Activated CD4-positive, alpha-beta memory T cell treated with anti-CD3 and anti-CD28 coated beads for 36 hours (primary cell): Measurements from ENCODE around the gene USP47. TPM values are rescaled to one million over a fixed set of nuclear protein-coding genes. Genes with fewer than 3 reads are reported as not detected.
A peak's percentile ranks its signal among the peaks of the same experiment; 100 is the strongest.

Source experiments
- CTCF ChIA-PET: fragments of 350-600 bp; sonication (Branson Sonifier 250); formaldehyde crosslinking; loops from one replicate; lab custom pipeline; 2021; ENCODE audit warnings: antibody characterized with exemption, inconsistent platforms; lab: Charles Lee
- POLR2A ChIA-PET: fragments of 350-600 bp; sonication (Branson Sonifier 250); formaldehyde crosslinking; loops from one replicate; lab custom pipeline; 2021; ENCODE audit warnings: antibody characterized with exemption; lab: Charles Lee
- DNase-seq: peaks from one replicate; pipeline ENCODE4 v3.0.0-alpha.2; 2020
- H3K27ac Mint-ChIP-seq: one replicate; pipeline ENCODE4 v1.8.0; 2021; ENCODE audit warnings: mixed read lengths
- H3K27me3 Mint-ChIP-seq: one replicate; pipeline ENCODE4 v1.8.0; 2021; ENCODE audit warnings: mixed read lengths
- H3K36me3 Mint-ChIP-seq: one replicate; pipeline ENCODE4 v1.8.0; 2021; ENCODE audit warnings: mixed read lengths
- H3K4me1 Mint-ChIP-seq: one replicate; pipeline ENCODE4 v1.8.0; 2021; ENCODE audit warnings: low read depth, mixed read lengths
- H3K4me3 Mint-ChIP-seq: one replicate; pipeline ENCODE4 v1.8.0; 2021; ENCODE audit warnings: mild to moderate bottlenecking, mixed read lengths
- H3K9me3 Mint-ChIP-seq: one replicate; pipeline ENCODE4 v1.8.0; 2021; ENCODE audit warnings: mixed read lengths
- intact Hi-C: fragments of 100-400 bp; cut with micrococcal nuclease; formaldehyde crosslinking; loops from one replicate; pipeline ENCODE4 v1.15.1; 2023
- total RNA-seq, 2 experiments: library from RNA; stranded (reverse); gene quantifications; one replicate each; pipeline ENCODE4 v1.2.3, GENCODE V29; 2021

USP47 gene
- total RNA-seq, 2 experiments from 2014 or later = 58.5 to 64.0 TPM

GRCh38 chr11:11850668-11851067 is 8.9 kb downstream of the USP47 start:
- Mint-ChIP-seq H3K4me1 (peaks cover 65% of the 10 kb centered on the region), H3K36me3 (peaks cover 1% of the 10 kb centered on the region), H3K9me3 (no peaks in the 10 kb centered on the region), H3K27me3 (no peaks in the 10 kb centered on the region), H3K27ac (no peak overlapping the region), H3K4me3 (no peak overlapping the region)
- intact Hi-C loops = no loop called here
- ChIA-PET CTCF (interaction anchor here (2.1 to 5.7 kb wide), 2 partner anchors 25 to 50 kb away, joined by 9 to 59 read pairs; no protein-coding TSS in a partner anchor), POLR2A (interaction anchor here (1.4 kb wide), 1 partner anchor 21 kb away, joined by 4 read pairs; no protein-coding TSS in a partner anchor)
- DNase-seq = no peak

DNA sequence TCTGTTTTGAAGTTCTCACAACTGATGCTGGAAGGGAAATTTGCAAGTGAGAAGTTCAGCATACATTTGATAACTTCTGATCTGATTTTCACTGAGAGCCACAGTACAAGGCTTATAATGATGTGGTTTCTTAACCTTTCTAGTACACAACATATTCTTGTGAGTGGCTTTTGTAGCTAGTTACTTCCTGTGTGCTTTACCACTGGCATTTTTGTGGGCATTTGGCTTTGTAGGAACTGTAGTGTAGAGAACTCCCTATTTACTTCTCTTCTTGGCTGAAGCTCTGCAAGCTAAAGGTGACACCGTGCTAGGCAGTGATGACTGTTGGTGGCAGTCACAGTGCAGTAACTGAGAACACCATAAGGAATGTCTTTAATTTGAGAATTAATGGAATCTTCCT is 14.9 kb downstream of the USP47 start:
- CTCF ChIA-PET = interaction anchor here (0.9 to 2.7 kb wide), 4 partner anchors 9 to 58 kb away, joined by 3 to 10 read pairs (median 6); no protein-coding TSS in a partner anchor
- H3K4me1 Mint-ChIP-seq = peaks cover 55% of the 10 kb centered on the region
- POLR2A ChIA-PET = interaction anchor here (1.0 to 1.8 kb wide), 2 partner anchors 10 to 14 kb away, joined by 4 to 9 read pairs; no protein-coding TSS in a partner anchor
- intact Hi-C loops = loop anchor here (1.0 kb wide), 1 partner anchor 11 kb away; no protein-coding TSS in a partner anchor
- no peaks in the 10 kb centered on the region for H3K27me3 Mint-ChIP-seq
- no peaks in the 10 kb centered on the region for H3K36me3 Mint-ChIP-seq
- no peak for DNase-seq
- H3K9me3 Mint-ChIP-seq = no peaks in the 10 kb centered on the region
- peak overlapping the region; percentile 62 for H3K27ac Mint-ChIP-seq
- H3K4me3 Mint-ChIP-seq = no peak overlapping the region

DNA sequence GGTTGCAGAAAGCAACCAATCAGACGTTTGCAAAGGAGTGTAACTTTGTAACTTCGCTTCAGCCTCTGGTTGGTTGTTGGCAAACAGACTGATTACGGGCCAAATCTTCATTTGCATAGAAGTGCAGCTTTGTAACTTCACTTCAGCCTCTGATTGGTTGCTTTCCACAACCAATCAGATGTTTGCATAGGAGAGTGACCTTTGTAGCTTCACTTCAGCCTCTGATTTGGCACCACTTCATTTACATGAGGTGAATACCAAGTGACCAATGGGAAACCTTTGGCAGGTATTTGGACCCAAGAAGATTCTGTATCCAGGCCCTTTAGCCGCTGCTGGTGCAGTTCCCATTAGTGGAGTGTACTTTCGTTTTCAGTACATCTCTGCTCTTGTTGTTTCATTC is 16.0 kb downstream of the USP47 start:
- intact Hi-C loops = no loop called here
- ChIA-PET POLR2A (interaction anchor here (1.8 kb wide), 1 partner anchor 15 kb away, joined by 9 read pairs; no protein-coding TSS in a partner anchor), CTCF (interaction anchor here (0.7 to 2.7 kb wide), 3 partner anchors 9 to 59 kb away, joined by 3 to 10 read pairs (median 6); no protein-coding TSS in a partner anchor)
- Mint-ChIP-seq H3K4me1 (peaks cover 48% of the 10 kb centered on the region), H3K9me3 (no peaks in the 10 kb centered on the region), H3K36me3 (no peaks in the 10 kb centered on the region), H3K27me3 (no peaks in the 10 kb centered on the region), H3K4me3 (no peak overlapping the region), H3K27ac (no peak overlapping the region)
- no peak for DNase-seq

GRCh38 chr11:11858676-11859075 is 16.9 kb downstream of the USP47 start:
- POLR2A ChIA-PET = no interaction called here
- Mint-ChIP-seq H3K36me3 (no peaks in the 10 kb centered on the region), H3K9me3 (no peaks in the 10 kb centered on the region), H3K27ac (no peak overlapping the region), H3K4me3 (no peak overlapping the region), H3K4me1 (peaks cover 41% of the 10 kb centered on the region), H3K27me3 (no peaks in the 10 kb centered on the region)
- DNase-seq = no peak
- CTCF ChIA-PET = interaction anchor here (2.7 to 4.4 kb wide), 2 partner anchors 9 to 60 kb away, joined by 10 to 20 read pairs; no protein-coding TSS in a partner anchor
- intact Hi-C loops = no loop called here

GRCh38 chr11:11860103-11860979 is 18.6 kb downstream of the USP47 start:
- Mint-ChIP-seq H3K4me3 (no peak overlapping the region), H3K9me3 (no peaks in the 10 kb centered on the region), H3K4me1 (peaks cover 51% of the 10 kb centered on the region), H3K27ac (no peak overlapping the region), H3K27me3 (no peaks in the 10 kb centered on the region), H3K36me3 (no peaks in the 10 kb centered on the region)
- POLR2A ChIA-PET = interaction anchor here (1.0 kb wide), 1 partner anchor 9 kb away, joined by 3 read pairs; no protein-coding TSS in a partner anchor
- DNase-seq = no peak
- CTCF ChIA-PET = interaction anchor here (0.6 to 4.4 kb wide), 3 partner anchors 11 to 106 kb away, joined by 3 to 20 read pairs (median 3); no protein-coding TSS in a partner anchor
- intact Hi-C loops = no loop called here

DNA sequence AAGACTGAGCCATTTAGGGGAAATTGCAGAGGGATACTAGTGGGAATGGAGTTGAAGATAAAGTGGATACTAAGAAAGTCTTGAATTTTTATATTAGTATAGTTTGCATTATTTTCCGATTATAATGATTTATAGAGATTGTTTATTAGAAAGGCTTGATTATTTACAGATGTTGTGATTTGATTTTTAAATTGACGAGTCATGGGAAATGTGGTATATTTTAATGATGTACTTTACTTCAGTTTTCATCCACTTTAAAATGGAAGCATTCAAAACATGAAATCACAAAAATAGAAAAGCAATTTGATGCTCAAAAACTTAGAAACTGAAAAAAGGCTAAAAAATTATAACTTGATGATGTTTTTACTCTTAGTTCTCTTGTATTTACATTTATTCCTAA is 21.2 kb downstream of the USP47 start:
- H3K27me3 Mint-ChIP-seq = no peaks in the 10 kb centered on the region
- no peak overlapping the region for H3K4me3 Mint-ChIP-seq
- peaks cover 50% of the 10 kb centered on the region for H3K4me1 Mint-ChIP-seq
- H3K36me3 Mint-ChIP-seq = peaks cover 12% of the 10 kb centered on the region
- ChIA-PET CTCF (interaction anchor here (2.3 kb wide), 1 partner anchor 14 kb away, joined by 9 read pairs; no protein-coding TSS in a partner anchor), POLR2A (no interaction called here)
- intact Hi-C loops = no loop called here
- no peak for DNase-seq
- H3K27ac Mint-ChIP-seq = no peak overlapping the region
- H3K9me3 Mint-ChIP-seq = peaks cover 8% of the 10 kb centered on the region

- Mint-ChIP-seq H3K9me3 (peaks cover 8% of the 10 kb centered on the region), H3K27ac (no peak overlapping the region), H3K36me3 (peaks cover 13% of the 10 kb centered on the region), H3K4me1 (peaks cover 49% of the 10 kb centered on the region), H3K4me3 (no peak overlapping the region), H3K27me3 (no peaks in the 10 kb centered on the region)
- no peak for DNase-seq
- CTCF ChIA-PET = interaction anchor here (2.3 kb wide), 1 partner anchor 15 kb away, joined by 9 read pairs; no protein-coding TSS in a partner anchor
- POLR2A ChIA-PET = interaction anchor here (1.3 kb wide), 1 partner anchor 23 kb away, joined by 3 read pairs; the partner anchor contains the start of gene USP47
- intact Hi-C loops = loop anchor here (2.0 kb wide), 1 partner anchor 22 kb away; no protein-coding TSS in a partner anchor
Observed at GRCh38 chr11:11864332-11864731, 22.6 kb downstream of the USP47 start.

DNA sequence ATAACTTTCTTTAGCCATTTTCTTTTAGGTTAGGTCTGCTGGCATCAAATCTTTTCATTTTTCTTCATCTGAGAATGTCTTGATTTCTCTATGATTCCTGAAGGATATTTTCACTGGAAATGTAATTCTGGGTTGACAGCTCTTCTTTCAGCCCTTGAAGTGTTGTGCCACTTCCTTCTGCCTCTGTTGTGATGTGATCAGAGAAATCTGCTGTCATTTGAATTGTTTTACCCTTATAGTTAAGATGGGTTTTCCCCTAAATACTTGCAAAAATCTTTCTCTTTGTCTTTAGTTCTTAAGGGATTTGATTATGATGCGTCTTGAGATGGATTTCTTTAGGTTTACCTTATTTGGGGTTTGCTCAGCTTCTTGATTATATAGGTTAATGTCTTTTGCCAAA is 23.0 kb downstream of the USP47 start:
- H3K4me1 Mint-ChIP-seq = peaks cover 52% of the 10 kb centered on the region
- no peaks in the 10 kb centered on the region for H3K27me3 Mint-ChIP-seq
- H3K9me3 Mint-ChIP-seq = peaks cover 8% of the 10 kb centered on the region
- no peak overlapping the region for H3K27ac Mint-ChIP-seq
- ChIA-PET POLR2A (interaction anchor here (1.3 kb wide), 1 partner anchor 24 kb away, joined by 3 read pairs; the partner anchor contains the start of gene USP47), CTCF (interaction anchor here (2.3 kb wide), 1 partner anchor 16 kb away, joined by 9 read pairs; no protein-coding TSS in a partner anchor)
- intact Hi-C loops = loop anchor here (2.0 kb wide), 1 partner anchor 22 kb away; no protein-coding TSS in a partner anchor
- H3K4me3 Mint-ChIP-seq = no peak overlapping the region
- no peak for DNase-seq
- peaks cover 13% of the 10 kb centered on the region for H3K36me3 Mint-ChIP-seq

DNA sequence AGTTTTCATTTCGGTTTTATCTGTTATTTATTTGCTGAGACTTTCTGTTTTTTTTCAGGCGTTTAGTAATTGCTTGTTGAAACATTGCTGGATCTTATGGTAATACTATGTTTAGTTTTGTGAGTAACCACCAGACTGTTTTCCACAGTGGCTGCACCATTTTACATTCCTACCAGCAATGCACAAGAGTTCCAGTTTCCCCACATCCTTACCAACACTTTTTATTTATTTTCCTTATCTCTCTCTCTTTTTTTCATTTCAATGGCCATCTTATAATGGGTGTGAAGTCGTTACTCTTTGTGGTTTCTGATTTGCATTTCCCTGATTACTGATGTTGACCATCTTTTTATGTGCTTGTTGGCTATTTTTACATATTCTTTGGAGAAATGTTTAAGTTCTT is 23.7 kb downstream of the USP47 start:
- DNase-seq = no peak
- Mint-ChIP-seq H3K9me3 (peaks cover 8% of the 10 kb centered on the region), H3K27me3 (no peaks in the 10 kb centered on the region), H3K4me3 (no peak overlapping the region), H3K27ac (no peak overlapping the region), H3K36me3 (peaks cover 13% of the 10 kb centered on the region), H3K4me1 (peaks cover 56% of the 10 kb centered on the region)
- intact Hi-C loops = loop anchor here (2.0 kb wide), 1 partner anchor 23 kb away; no protein-coding TSS in a partner anchor
- CTCF ChIA-PET = interaction anchor here (1.0 to 2.3 kb wide), 3 partner anchors 16 to 66 kb away, joined by 5 to 9 read pairs (median 7); no protein-coding TSS in a partner anchor
- POLR2A ChIA-PET = interaction anchor here (1.1 to 1.5 kb wide), 2 partner anchors 8 to 21 kb away, joined by 3 to 4 read pairs; no protein-coding TSS in a partner anchor

DNA sequence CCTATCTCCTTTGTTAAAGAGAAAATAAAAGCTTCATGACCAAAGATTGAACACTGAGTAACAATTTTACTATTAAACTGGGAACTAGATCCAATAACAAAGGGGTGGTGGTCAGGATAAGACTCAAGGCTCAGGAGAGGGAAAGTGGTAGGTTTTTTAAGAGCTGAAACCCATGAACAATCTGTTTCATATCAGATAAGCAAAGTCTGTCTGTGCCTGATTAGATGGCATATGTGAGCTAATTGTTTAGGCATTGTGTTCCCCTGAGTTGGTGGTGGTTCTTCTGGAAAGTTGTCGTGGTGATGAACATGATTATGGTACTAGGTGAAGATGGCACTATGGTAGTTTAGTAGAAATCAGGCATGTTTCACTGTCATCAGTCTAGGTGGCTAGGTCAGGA is 24.4 kb downstream of the USP47 start:
- intact Hi-C loops = no loop called here
- no peak overlapping the region for H3K4me3 Mint-ChIP-seq
- H3K36me3 Mint-ChIP-seq = peaks cover 13% of the 10 kb centered on the region
- no peak for DNase-seq
- H3K4me1 Mint-ChIP-seq = peaks cover 58% of the 10 kb centered on the region
- ChIA-PET CTCF (interaction anchor here (0.9 to 1.3 kb wide), 3 partner anchors 10 to 67 kb away, joined by 3 to 7 read pairs (median 5); no protein-coding TSS in a partner anchor), POLR2A (interaction anchor here (1.1 to 1.5 kb wide), 2 partner anchors 9 to 22 kb away, joined by 3 to 4 read pairs; no protein-coding TSS in a partner anchor)
- no peak overlapping the region for H3K27ac Mint-ChIP-seq
- peaks cover 8% of the 10 kb centered on the region for H3K9me3 Mint-ChIP-seq
- H3K27me3 Mint-ChIP-seq = no peaks in the 10 kb centered on the region

DNA sequence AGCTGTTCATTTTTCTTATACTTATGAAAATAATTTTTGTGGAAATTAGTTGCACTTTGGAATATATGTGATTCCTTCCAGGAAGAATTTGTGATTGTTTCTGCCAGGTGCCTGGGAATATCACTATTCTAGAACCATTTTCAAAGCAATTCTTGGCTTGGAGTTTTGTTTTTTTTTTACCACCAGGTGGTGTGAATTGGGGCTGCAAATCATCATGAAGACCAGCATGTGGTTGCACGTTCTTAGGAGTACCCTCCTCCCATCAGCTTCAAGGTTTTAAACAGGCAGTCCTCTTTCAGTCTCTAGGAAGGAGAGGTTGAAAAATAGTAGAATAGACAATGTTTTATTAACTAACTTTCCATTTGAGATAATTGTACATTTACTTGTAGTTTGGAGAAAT is 25.9 kb downstream of the USP47 start:
- no peak overlapping the region for H3K4me3 Mint-ChIP-seq
- ChIA-PET POLR2A (no interaction called here), CTCF (interaction anchor here (1.0 to 1.4 kb wide), 2 partner anchors 9 to 25 kb away, joined by 3 read pairs; no protein-coding TSS in a partner anchor)
- intact Hi-C loops = no loop called here
- no peak for DNase-seq
- peaks cover 13% of the 10 kb centered on the region for H3K36me3 Mint-ChIP-seq
- H3K27ac Mint-ChIP-seq = no peak overlapping the region
- no peaks in the 10 kb centered on the region for H3K27me3 Mint-ChIP-seq
- H3K9me3 Mint-ChIP-seq = peaks cover 8% of the 10 kb centered on the region
- H3K4me1 Mint-ChIP-seq = peaks cover 70% of the 10 kb centered on the region
